K562 (cell line): ENCODE measurements around the gene AMELX. TPM values are rescaled to one million over a fixed set of nuclear protein-coding genes. Genes with fewer than 3 reads are reported as not detected.

ENCODE experiments used
- ATAC-seq: fragments of 200-7000 bp; cut with Tn5 transposase; 3 replicates; pipeline ENCODE4 v1.9.1; 2020; ENCODE audit warnings: moderate library complexity
- BruUV-seq: library from RNA; stranded (reverse); fragments of 400-500 nt; replicated peaks from 2 replicates; lab custom pipeline; 2021; lab: Mats Ljungman, UMichigan
- CTCF ChIA-PET: fragments of 300-600 bp; formaldehyde crosslinking; extraction: SDS; loops from one replicate; lab custom pipeline; 2021; ENCODE audit warnings: low intra/inter-chr PET ratio; lab: Yijun Ruan, JAX
- POLR2A ChIA-PET: fragments of 300-600, 350-650 bp; sonication (Branson Sonifier 250); formaldehyde crosslinking; extraction: SDS; loops from one replicate; lab custom pipeline; 2021; ENCODE audit warnings: antibody characterized with exemption, inconsistent platforms; lab: Yijun Ruan, JAX
- DNase-seq, 4 experiments: peaks; one replicate each; pipeline versions ENCODE4 v3.0.0 to v3.0.0-alpha.2; 2011 to 2018; ENCODE audit warnings: low spot score in 3 of 4, mixed read lengths in 3 of 4; ENCODE audit errors: extremely low read depth in 1 of 4
- FAIRE-seq: peaks from 2 replicates; lab custom pipeline; 2011; peaks lifted over from hg19 to GRCh38; lab: Jason Lieb, UNC
- H2AFZ ChIP-seq: 2 replicates; pipeline ENCODE4 v1.6.0; 2011; ENCODE audit warnings: low read depth, low read length, control low read depth, inconsistent platforms
- H3K27ac ChIP-seq: fragments of 200-600 bp; 3 replicates; pipeline ENCODE4 v1.8.0; 2011; ENCODE audit warnings: low read depth, mild to moderate bottlenecking, control low read depth, inconsistent platforms, low read length, moderate library complexity, mixed read lengths; ENCODE audit errors: extremely low read depth
- H3K27me3 ChIP-seq, 2 experiments: fragments of 300-600 bp in 1 of 2; 2 replicates in 1 of 2; 3 replicates in 1 of 2; pipeline versions ENCODE4 v1.6.0 to v1.8.0; 2011; ENCODE audit warnings: inconsistent platforms in 2 of 2, low read length in 2 of 2, mild to moderate bottlenecking in 1 of 2, mixed read lengths in 1 of 2, moderate library complexity in 1 of 2; ENCODE audit not compliant: control insufficient read depth in 2 of 2, insufficient read depth in 2 of 2
- H3K36me3 ChIP-seq: fragments of 300-600 bp; 3 replicates; pipeline ENCODE4 v1.8.0; 2011; ENCODE audit warnings: mild to moderate bottlenecking, low read length, inconsistent platforms; ENCODE audit not compliant: control insufficient read depth, insufficient read depth
- H3K4me1 ChIP-seq, 2 experiments: fragments of 200-600 bp in 1 of 2; replicated peaks in 1 of 2; 2 replicates in 1 of 2; 3 replicates in 1 of 2; pipeline versions ENCODE4 v1.5.1 to v1.8.0; 2011; ENCODE audit warnings: inconsistent platforms in 2 of 2, low read length in 2 of 2, mild to moderate bottlenecking in 1 of 2, mixed read lengths in 1 of 2, moderate library complexity in 1 of 2; ENCODE audit not compliant: control insufficient read depth in 2 of 2, insufficient read depth in 2 of 2
- H3K4me2 ChIP-seq: 2 replicates; pipeline ENCODE4 v1.6.1; 2011; ENCODE audit warnings: low read length, control low read depth, inconsistent platforms, mixed read lengths; ENCODE audit not compliant: insufficient read depth
- H3K4me3 ChIP-seq: fragments of 200-600 bp; sonication (generic), shearing (Covaris generic); 2 replicates; pipeline ENCODE4 v1.5.1; 2016; ENCODE audit warnings: control low read depth, inconsistent platforms
- H3K79me2 ChIP-seq: fragments of 200-600 bp; 3 replicates; pipeline ENCODE4 v1.8.0; 2011; ENCODE audit warnings: low read length, inconsistent platforms; ENCODE audit not compliant: control insufficient read depth, insufficient read depth
- H3K9ac ChIP-seq, 2 experiments: 2 replicates each; pipeline versions ENCODE4 v1.6.0 to v1.6.1; 2011; ENCODE audit warnings: low read depth in 2 of 2, low read length in 2 of 2, control low read depth in 1 of 2, inconsistent platforms in 1 of 2, mild to moderate bottlenecking in 1 of 2, mixed read lengths in 1 of 2; ENCODE audit not compliant: insufficient read depth in 1 of 2
- H3K9me1 ChIP-seq: one replicate; pipeline ENCODE4 v1.6.0; 2011; ENCODE audit warnings: inconsistent platforms, mild to moderate bottlenecking, low read length, moderate library complexity; ENCODE audit not compliant: control insufficient read depth, insufficient read depth
- H3K9me3 ChIP-seq: replicated peaks from 2 replicates; pipeline ENCODE4 v1.5.1; 2011; ENCODE audit warnings: low read depth, low read length, inconsistent platforms; ENCODE audit not compliant: control insufficient read depth, insufficient read depth
- H4K20me1 ChIP-seq: replicated peaks from 2 replicates; pipeline ENCODE4 v1.6.1; 2011; ENCODE audit warnings: low read length, inconsistent platforms, mixed read lengths; ENCODE audit not compliant: control insufficient read depth, insufficient read depth
- ATF7 ChIP-seq: fragments of 450-650 bp; IDR thresholded peaks from 2 replicates; pipeline ENCODE4 v1.7.1; 2014; ENCODE audit warnings: mild to moderate bottlenecking, moderate library complexity
- HEY1 ChIP-seq: fragments of 250-450 bp; sonication (Bioruptor Pico); IDR thresholded peaks from 2 replicates; pipeline ENCODE4 v1.5.0; 2020; ENCODE audit warnings: mild to moderate bottlenecking, moderate library complexity, borderline replicate concordance
- SREBF2 ChIP-seq: sonication (generic); formaldehyde crosslinking; IDR thresholded peaks from 2 replicates; pipeline ENCODE4 v1.4.0; 2020; ENCODE audit warnings: mild to moderate bottlenecking, missing genetic modification reagents
- TAF15 ChIP-seq: fragments of 200-400 bp; formaldehyde crosslinking; IDR thresholded peaks from 2 replicates; pipeline ENCODE4 v1.6.1; 2017; ENCODE audit warnings: mild to moderate bottlenecking, low read depth, low read length, moderate library complexity
- TAL1 ChIP-seq: fragments of 450-650 bp; IDR thresholded peaks from 2 replicates; pipeline ENCODE4 v1.6.1; 2016; ENCODE audit warnings: mild to moderate bottlenecking
- TRIM24 ChIP-seq, 2 experiments: fragments of 450-650 bp; IDR thresholded peaks; 2 replicates each; pipeline ENCODE4 v1.6.1; 2016
- ZNF3 ChIP-seq: fragments of 250-450 bp; sonication (Bioruptor Pico); IDR thresholded peaks from 2 replicates; pipeline ENCODE4 v1.5.0; 2021; ENCODE audit warnings: mild to moderate bottlenecking, moderate library complexity
- WGBS: fragments of 100-300 bp; shearing (Covaris generic); methylation state at CpG from one replicate; pipeline ENCODE4 v1.1.6; 2016; ENCODE audit warnings: low coverage, mixed read lengths; ENCODE audit not compliant: insufficient coverage; ENCODE audit errors: missing lambda C conversion rate; 5-methylcytosine and 5-hydroxymethylcytosine counted together
- in situ Hi-C: fragments of 300-500 bp; cut with MboI; formaldehyde crosslinking; loops from 4 replicates; pipeline ENCODE4 v1.15.0; 2018; ENCODE audit warnings: inconsistent platforms, mixed read lengths
- intact Hi-C: fragments of 100-400 bp; cut with micrococcal nuclease; formaldehyde crosslinking; loops from 2 replicates; pipeline ENCODE4 v1.14.2; 2022
- polyA plus RNA-seq, 8 experiments: library from polyadenylated mRNA; depleted of rRNA in 4 of 8; stranded (reverse) in 5 of 8; unstranded in 3 of 8; fragments of >200 nt; fragmentation: Nextera tagmentation in 2 of 8; fragmentation: Illumina TruSeq in 1 of 8; extraction: Ambion mirVana in 2 of 8; extraction: Trizol in 1 of 8; gene quantifications; 2 replicates each; pipeline versions ENCODE4 v1.2.1 to v1.2.3, GENCODE V29; 2011 to 2014; ENCODE audit warnings: inconsistent platforms in 1 of 8, missing spikeins in 1 of 8
- total RNA-seq, 7 experiments: library from RNA; depleted of rRNA in 6 of 7; stranded (reverse); fragments of >200 nt in 6 of 7; fragmentation: Illumina TruSeq in 2 of 7; extraction: Trizol in 2 of 7; gene quantifications; 2 replicates each; pipeline versions ENCODE4 v1.2.1 to v1.2.3, GENCODE V29; 2011 to 2021; ENCODE audit warnings: low replicate concordance in 1 of 7
- TF ChIP-seq, protein P1 (sequence below): fragments of 250-450 bp; sonication (Bioruptor Pico); IDR thresholded peaks from 2 replicates; pipeline ENCODE4 v1.8.0; 2021; ENCODE audit warnings: moderate library complexity, mild to moderate bottlenecking, inconsistent platforms
- TF ChIP-seq, protein P2 (sequence below): fragments of 250-450 bp; sonication (Bioruptor Pico); IDR thresholded peaks from 2 replicates; pipeline ENCODE4 v1.4.0; 2020; ENCODE audit warnings: mild to moderate bottlenecking, moderate library complexity

Gene AMELX
- total and polyA plus RNA-seq, 9 of the 15 experiments (the other 6 are each of a cell fraction or from before 2014, with no cell fraction given) = 0.22 TPM; not detected in 8

DNA sequence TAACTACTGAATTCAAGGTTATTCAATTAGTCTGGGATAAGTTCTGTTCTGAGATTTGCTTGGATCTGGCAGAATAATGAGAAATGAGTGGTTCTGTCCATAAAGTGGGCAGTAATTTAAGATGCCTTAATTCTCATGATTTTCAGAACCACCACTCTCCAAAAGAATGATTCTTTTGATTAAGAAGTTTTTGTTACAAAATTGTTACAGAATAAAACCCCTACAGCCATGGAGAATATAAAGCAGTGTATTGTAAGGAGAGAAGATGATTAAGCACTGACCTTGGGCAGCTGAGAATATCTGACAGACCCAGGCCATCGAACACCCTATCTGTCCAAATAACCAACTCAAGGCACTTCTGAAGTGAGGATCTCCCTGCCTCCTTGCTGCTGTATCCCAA is 12.4 kb downstream of the AMELX start:
- POLR2A ChIA-PET = interaction anchor here (0.6 to 1.0 kb wide), 2 partner anchors 46 to 117 kb away, joined by 3 read pairs; no protein-coding TSS in a partner anchor
- BruUV-seq = no TSS peak
- Histone ChIP-seq H2AFZ (no peak overlapping the region), H3K79me2 (peaks cover 61% of the 10 kb centered on the region), H3K9ac (no peak overlapping the region; a peak in 1 of 4 replicates)
- DNase-seq = no peak
- in situ Hi-C loops = no loop called here
- TF ChIP-seq TAL1 = no peak
- no peak for TF ChIP-seq ZNF3 (CRISPR knock-in tag)
- no peak for TF ChIP-seq SREBF2 (CRISPR knock-in tag)
- TF ChIP-seq, protein P1, sequence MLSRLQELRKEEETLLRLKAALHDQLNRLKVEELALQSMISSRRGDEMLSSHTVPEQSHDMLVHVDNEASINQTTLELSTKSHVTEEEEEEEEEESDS (CRISPR knock-in tag) = no peak
- TF ChIP-seq HEY1 = no peak
- no peak for TF ChIP-seq TRIM24 (IDR thresholded peaks at IDR 0.05)
- TF ChIP-seq TAF15 = no peak
- no peak for TF ChIP-seq ATF7
- TF ChIP-seq, protein P2, sequence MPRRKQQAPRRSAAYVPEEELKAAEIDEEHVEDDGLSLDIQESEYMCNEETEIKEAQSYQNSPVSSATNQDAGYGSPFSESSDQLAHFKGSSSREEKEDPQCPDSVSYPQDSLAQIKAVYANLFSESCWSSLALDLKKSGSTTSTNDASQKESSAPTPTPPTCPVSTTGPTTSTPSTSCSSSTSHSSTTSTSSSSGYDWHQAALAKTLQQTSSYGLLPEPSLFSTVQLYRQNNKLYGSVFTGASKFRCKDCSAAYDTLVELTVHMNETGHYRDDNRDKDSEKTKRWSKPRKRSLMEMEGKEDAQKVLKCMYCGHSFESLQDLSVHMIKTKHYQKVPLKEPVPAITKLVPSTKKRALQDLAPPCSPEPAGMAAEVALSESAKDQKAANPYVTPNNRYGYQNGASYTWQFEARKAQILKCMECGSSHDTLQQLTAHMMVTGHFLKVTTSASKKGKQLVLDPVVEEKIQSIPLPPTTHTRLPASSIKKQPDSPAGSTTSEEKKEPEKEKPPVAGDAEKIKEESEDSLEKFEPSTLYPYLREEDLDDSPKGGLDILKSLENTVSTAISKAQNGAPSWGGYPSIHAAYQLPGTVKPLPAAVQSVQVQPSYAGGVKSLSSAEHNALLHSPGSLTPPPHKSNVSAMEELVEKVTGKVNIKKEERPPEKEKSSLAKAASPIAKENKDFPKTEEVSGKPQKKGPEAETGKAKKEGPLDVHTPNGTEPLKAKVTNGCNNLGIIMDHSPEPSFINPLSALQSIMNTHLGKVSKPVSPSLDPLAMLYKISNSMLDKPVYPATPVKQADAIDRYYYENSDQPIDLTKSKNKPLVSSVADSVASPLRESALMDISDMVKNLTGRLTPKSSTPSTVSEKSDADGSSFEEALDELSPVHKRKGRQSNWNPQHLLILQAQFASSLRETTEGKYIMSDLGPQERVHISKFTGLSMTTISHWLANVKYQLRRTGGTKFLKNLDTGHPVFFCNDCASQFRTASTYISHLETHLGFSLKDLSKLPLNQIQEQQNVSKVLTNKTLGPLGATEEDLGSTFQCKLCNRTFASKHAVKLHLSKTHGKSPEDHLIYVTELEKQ (CRISPR knock-in tag) = no peak
- TF ChIP-seq, all 486 proteins: peak for 0
- FAIRE-seq = no peak
- no peaks in the 10 kb centered on the region for H3K9me1 ChIP-seq
- H3K27me3 ChIP-seq = no peaks in the 10 kb centered on the region
- H3K27ac ChIP-seq = no peak overlapping the region
- H3K36me3 ChIP-seq = no peaks in the 10 kb centered on the region; the same call in 2 of the 3 replicates
- H3K9me3 ChIP-seq = no peaks in the 10 kb centered on the region
- ATAC-seq = no peak
- H3K4me2 ChIP-seq = no peak overlapping the region
- peaks cover 8 to 9% of the 10 kb centered on the region in 2 experiments; a peak in 3 of 5 replicates for H3K4me1 ChIP-seq
- CTCF ChIA-PET = no interaction called here
- intact Hi-C loops = no loop called here
- WGBS = 27% methylated on average over 1 of the region's 1 CpG
- no peaks in the 10 kb centered on the region for H4K20me1 ChIP-seq
- H3K4me3 ChIP-seq = no peak overlapping the region
